ENCODE measurements around the gene FAHD1. TPM values are rescaled to one million over a fixed set of nuclear protein-coding genes. Genes with fewer than 3 reads are reported as not detected.

FAHD1 gene
- total and polyA plus RNA-seq, 5 donors from 2014 or later, result 4.5 to 25.8 (median 19.5) TPM

- peaks cover 0 to 2% (median 0%) of the 10 kb centered on the region in 4 donors for H3K4me1 Mint-ChIP-seq
- Histone ChIP-seq H3K27me3 (ENCODE audit: control insufficient read depth, insufficient read depth, low read length) (no peaks in the 10 kb centered on the region), H3K36me3 (ENCODE audit: control insufficient read depth, insufficient read depth, low read length) (no peaks in the 10 kb centered on the region), H3K4me3 (ENCODE audit: low read depth, low read length) (no peak overlapping the region), H3K27ac (ENCODE audit: insufficient read depth, low read length, poor library complexity, severe bottlenecking) (no peak overlapping the region), H3K9me3 (ENCODE audit: control insufficient read depth in 2 of 2, low read length in 2 of 2) (peaks cover 3 to 15% of the 10 kb centered on the region in 2 experiments), H3K4me1 (ENCODE audit: control insufficient read depth, insufficient read depth, low read length, poor library complexity, severe bottlenecking) (no peaks in the 10 kb centered on the region)
- ATAC-seq (ENCODE audit: low read depth in 2 of 2) (no peak), DNase-seq (no peak)
- H3K36me3 Mint-ChIP-seq, result peaks cover 6% of the 10 kb centered on the region
- H3K9me3 Mint-ChIP-seq, result peaks cover 0 to 17% (median 2%) of the 10 kb centered on the region in 7 donors
- peak overlapping the region in 1 of 3 donors; percentile 5 for H3K27ac Mint-ChIP-seq
- no peaks in the 10 kb centered on the region for H3K27me3 Mint-ChIP-seq
- H3K4me3 Mint-ChIP-seq, result no peak overlapping the region
These were observed 26.3 kb upstream of the FAHD1 start for GRCh38 chr16:1800701-1801100.

- H3K27ac ChIP-seq (ENCODE audit: insufficient read depth, low read length, poor library complexity, severe bottlenecking), result no peak overlapping the region
- no peak for ATAC-seq (ENCODE audit: low read depth in 2 of 2)
- DNase-seq, result no peak
- H3K9me3 Mint-ChIP-seq, result no peaks in the 10 kb centered on the region
- no peaks in the 10 kb centered on the region for H3K4me1 ChIP-seq (ENCODE audit: control insufficient read depth, insufficient read depth, low read length, poor library complexity, severe bottlenecking)
- H3K36me3 Mint-ChIP-seq, result peaks cover 14% of the 10 kb centered on the region
- H3K27me3 Mint-ChIP-seq, result no peaks in the 10 kb centered on the region
- no peak overlapping the region for H3K4me3 ChIP-seq (ENCODE audit: low read depth, low read length)
- H3K9me3 ChIP-seq (ENCODE audit: control insufficient read depth in 2 of 2, low read length in 2 of 2), result no peaks in the 10 kb centered on the region
- H3K36me3 ChIP-seq (ENCODE audit: control insufficient read depth, insufficient read depth, low read length), result peaks cover 20% of the 10 kb centered on the region
- no peak overlapping the region for H3K4me3 Mint-ChIP-seq
- no peak overlapping the region for H3K27ac Mint-ChIP-seq
- no peaks in the 10 kb centered on the region for H3K4me1 Mint-ChIP-seq
- no peaks in the 10 kb centered on the region for H3K27me3 ChIP-seq (ENCODE audit: control insufficient read depth, insufficient read depth, low read length)
These were observed 19.4 kb upstream of the FAHD1 start for GRCh38 chr16:1807626-1808025.

DNA sequence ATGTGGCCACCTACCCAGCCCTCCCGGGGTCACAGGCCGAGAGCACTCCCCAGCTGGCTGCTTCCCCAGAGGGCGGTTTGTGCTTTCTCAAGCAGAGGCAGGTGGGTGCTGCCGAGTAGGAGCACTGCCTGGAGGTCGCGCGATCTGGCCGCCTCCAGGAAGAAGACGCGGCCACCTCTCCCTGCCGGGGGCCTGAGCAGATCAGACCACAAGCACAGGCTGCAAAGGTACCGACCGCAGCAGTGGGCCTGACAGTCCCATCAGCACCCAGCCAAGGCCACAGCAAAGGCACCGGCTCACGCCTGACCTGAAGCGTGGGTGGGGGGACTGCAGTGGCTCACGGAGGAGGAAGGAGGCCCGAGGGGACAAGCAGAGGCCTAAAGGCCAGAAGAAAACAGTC lies 18.3 kb upstream of the FAHD1 start:
- H3K4me3 Mint-ChIP-seq, result no peak overlapping the region
- ATAC-seq (ENCODE audit: low read depth in 2 of 2), result no peak
- H3K36me3 Mint-ChIP-seq, result peaks cover 21% of the 10 kb centered on the region

DNA sequence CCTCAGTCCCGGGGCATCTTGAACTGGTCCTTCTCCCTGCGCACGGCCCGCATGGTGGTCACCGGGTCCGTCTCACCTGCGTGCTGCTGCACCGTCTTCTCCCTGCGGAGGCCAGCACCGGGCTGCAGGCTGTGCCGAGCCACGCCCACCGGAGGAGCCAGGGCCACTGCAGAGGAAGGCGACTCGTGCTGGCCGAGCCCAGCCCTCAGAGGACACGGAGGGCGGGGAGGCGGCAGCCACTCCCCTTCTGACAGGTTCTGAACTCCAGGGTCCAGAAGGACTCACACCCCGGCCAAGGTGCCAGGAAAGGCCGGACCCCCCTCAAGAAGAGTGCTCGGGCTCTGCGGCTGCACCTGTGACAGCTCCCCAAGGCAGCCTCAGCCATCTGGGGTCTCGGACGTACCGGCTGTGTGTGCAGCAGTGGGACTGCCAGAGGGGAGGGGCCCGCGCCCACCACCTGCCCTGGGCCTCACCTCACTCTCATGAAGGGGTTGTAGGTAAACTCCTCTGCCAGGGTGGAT lies 17.7 kb upstream of the FAHD1 start:
- H3K4me3 ChIP-seq (ENCODE audit: low read depth, low read length), result no peak overlapping the region
- H3K27me3 Mint-ChIP-seq, result no peaks in the 10 kb centered on the region
- no peaks in the 10 kb centered on the region for H3K27me3 ChIP-seq (ENCODE audit: control insufficient read depth, insufficient read depth, low read length)
- no peak overlapping the region for H3K27ac ChIP-seq (ENCODE audit: insufficient read depth, low read length, poor library complexity, severe bottlenecking)
- peaks cover 0 to 9% (median 6%) of the 10 kb centered on the region in 4 donors for H3K4me1 Mint-ChIP-seq
- no peak for DNase-seq
- H3K36me3 ChIP-seq (ENCODE audit: control insufficient read depth, insufficient read depth, low read length), result peaks cover 30% of the 10 kb centered on the region
- no peak overlapping the region for H3K27ac Mint-ChIP-seq
- no peaks in the 10 kb centered on the region for H3K9me3 ChIP-seq (ENCODE audit: control insufficient read depth in 2 of 2, low read length in 2 of 2)
- no peaks in the 10 kb centered on the region for H3K9me3 Mint-ChIP-seq
- no peaks in the 10 kb centered on the region for H3K4me1 ChIP-seq (ENCODE audit: control insufficient read depth, insufficient read depth, low read length, poor library complexity, severe bottlenecking)
- H3K4me3 Mint-ChIP-seq, result no peak overlapping the region
- ATAC-seq (ENCODE audit: low read depth in 2 of 2), result no peak
- H3K36me3 Mint-ChIP-seq, result peaks cover 24% of the 10 kb centered on the region

More for the DNA sequence above, 18.3 kb upstream of the FAHD1 start:
- Histone ChIP-seq H3K4me3 (ENCODE audit: low read depth, low read length) (no peak overlapping the region), H3K27ac (ENCODE audit: insufficient read depth, low read length, poor library complexity, severe bottlenecking) (no peak overlapping the region), H3K36me3 (ENCODE audit: control insufficient read depth, insufficient read depth, low read length) (peaks cover 27% of the 10 kb centered on the region), H3K27me3 (ENCODE audit: control insufficient read depth, insufficient read depth, low read length) (no peaks in the 10 kb centered on the region), H3K9me3 (ENCODE audit: control insufficient read depth in 2 of 2, low read length in 2 of 2) (no peaks in the 10 kb centered on the region), H3K4me1 (ENCODE audit: control insufficient read depth, insufficient read depth, low read length, poor library complexity, severe bottlenecking) (no peaks in the 10 kb centered on the region)
- peaks cover 0 to 9% (median 6%) of the 10 kb centered on the region in 4 donors for H3K4me1 Mint-ChIP-seq
- H3K27me3 Mint-ChIP-seq, result no peaks in the 10 kb centered on the region
- no peaks in the 10 kb centered on the region for H3K9me3 Mint-ChIP-seq
- no peak for DNase-seq
- H3K27ac Mint-ChIP-seq, result no peak overlapping the region

DNA sequence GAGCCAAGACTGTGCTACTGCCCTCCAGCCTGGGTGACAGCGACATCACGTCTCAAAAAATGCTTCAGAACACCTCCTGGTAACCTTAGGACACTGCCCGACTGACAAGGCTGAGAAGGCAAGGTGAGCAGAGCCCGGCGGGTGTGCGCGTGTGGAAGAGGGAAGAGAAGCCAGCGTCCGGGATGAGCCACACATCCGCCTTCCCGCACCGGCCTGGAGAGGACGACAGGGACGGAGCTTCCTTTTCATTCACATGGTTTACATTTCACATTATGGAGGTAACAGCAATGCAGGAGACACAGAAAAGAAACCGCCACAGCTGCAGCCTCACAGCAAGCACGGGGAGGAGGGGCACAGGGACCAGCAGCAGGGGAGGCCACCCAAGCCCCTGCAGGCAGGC lies 16.9 kb upstream of the FAHD1 start:
- no peak for ATAC-seq (ENCODE audit: low read depth in 2 of 2)
- H3K36me3 ChIP-seq (ENCODE audit: control insufficient read depth, insufficient read depth, low read length), result peaks cover 34% of the 10 kb centered on the region
- H3K27me3 Mint-ChIP-seq, result no peaks in the 10 kb centered on the region
- H3K4me1 Mint-ChIP-seq, result peaks cover 0 to 9% (median 6%) of the 10 kb centered on the region in 4 donors
- no peaks in the 10 kb centered on the region for H3K9me3 ChIP-seq (ENCODE audit: control insufficient read depth in 2 of 2, low read length in 2 of 2)
- no peaks in the 10 kb centered on the region for H3K27me3 ChIP-seq (ENCODE audit: control insufficient read depth, insufficient read depth, low read length)
- no peaks in the 10 kb centered on the region for H3K9me3 Mint-ChIP-seq
- H3K27ac Mint-ChIP-seq, result no peak overlapping the region
- no peaks in the 10 kb centered on the region for H3K4me1 ChIP-seq (ENCODE audit: control insufficient read depth, insufficient read depth, low read length, poor library complexity, severe bottlenecking)
- no peak for DNase-seq
- H3K36me3 Mint-ChIP-seq, result peaks cover 27% of the 10 kb centered on the region
- H3K4me3 Mint-ChIP-seq, result no peak overlapping the region
- H3K4me3 ChIP-seq (ENCODE audit: low read depth, low read length), result no peak overlapping the region
- H3K27ac ChIP-seq (ENCODE audit: insufficient read depth, low read length, poor library complexity, severe bottlenecking), result no peak overlapping the region

DNA sequence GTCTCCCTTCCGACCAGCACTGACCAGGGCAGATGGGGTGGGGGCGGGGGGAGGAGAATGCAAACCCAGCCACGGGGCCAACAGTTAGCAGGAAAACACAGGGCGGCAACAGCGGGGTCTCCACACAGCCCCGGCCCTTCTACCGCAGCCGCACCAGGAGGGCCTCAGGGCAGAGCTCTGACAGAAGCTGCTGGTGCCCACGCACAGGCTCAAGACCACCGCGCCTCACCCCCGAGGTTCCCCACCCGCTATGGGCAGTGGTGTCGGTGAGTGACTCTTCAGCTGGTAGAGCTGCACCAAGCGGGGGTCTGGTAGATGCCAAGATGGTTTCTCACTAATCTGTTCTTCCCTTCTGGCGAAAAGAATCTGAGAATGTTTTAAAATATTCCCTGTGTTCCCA lies 16.5 kb upstream of the FAHD1 start:
- Histone ChIP-seq H3K4me3 (ENCODE audit: low read depth, low read length) (no peak overlapping the region), H3K27me3 (ENCODE audit: control insufficient read depth, insufficient read depth, low read length) (no peaks in the 10 kb centered on the region), H3K9me3 (ENCODE audit: control insufficient read depth in 2 of 2, low read length in 2 of 2) (no peaks in the 10 kb centered on the region), H3K27ac (ENCODE audit: insufficient read depth, low read length, poor library complexity, severe bottlenecking) (no peak overlapping the region), H3K4me1 (ENCODE audit: control insufficient read depth, insufficient read depth, low read length, poor library complexity, severe bottlenecking) (no peaks in the 10 kb centered on the region), H3K36me3 (ENCODE audit: control insufficient read depth, insufficient read depth, low read length) (peaks cover 38% of the 10 kb centered on the region)
- Mint-ChIP-seq H3K27me3 (no peaks in the 10 kb centered on the region), H3K4me1 (peaks cover 0 to 9% (median 7%) of the 10 kb centered on the region in 4 donors), H3K36me3 (peaks cover 30% of the 10 kb centered on the region), H3K9me3 (no peaks in the 10 kb centered on the region), H3K27ac (no peak overlapping the region), H3K4me3 (no peak overlapping the region)
- ATAC-seq (ENCODE audit: low read depth in 2 of 2) (no peak), DNase-seq (no peak)

- Histone ChIP-seq H3K4me3 (ENCODE audit: low read depth, low read length) (no peak overlapping the region), H3K36me3 (ENCODE audit: control insufficient read depth, insufficient read depth, low read length) (peaks cover 47% of the 10 kb centered on the region), H3K27ac (ENCODE audit: insufficient read depth, low read length, poor library complexity, severe bottlenecking) (no peak overlapping the region), H3K27me3 (ENCODE audit: control insufficient read depth, insufficient read depth, low read length) (no peaks in the 10 kb centered on the region), H3K9me3 (ENCODE audit: control insufficient read depth in 2 of 2, low read length in 2 of 2) (no peaks in the 10 kb centered on the region), H3K4me1 (ENCODE audit: control insufficient read depth, insufficient read depth, low read length, poor library complexity, severe bottlenecking) (no peaks in the 10 kb centered on the region)
- Mint-ChIP-seq H3K27me3 (no peaks in the 10 kb centered on the region), H3K36me3 (peaks cover 19% of the 10 kb centered on the region), H3K4me3 (no peak overlapping the region), H3K9me3 (no peaks in the 10 kb centered on the region), H3K4me1 (peaks cover 0 to 9% (median 7%) of the 10 kb centered on the region in 4 donors), H3K27ac (peak overlapping the region in 1 of 3 donors; percentile 67)
- peak; percentile 78 to 79 for ATAC-seq (ENCODE audit: low read depth in 2 of 2)
- DNase-seq, result peak in 2 of 3 donors; percentile 36 to 59
These were observed 14.3 kb upstream of the FAHD1 start for GRCh38 chr16:1812732-1813163.

DNA sequence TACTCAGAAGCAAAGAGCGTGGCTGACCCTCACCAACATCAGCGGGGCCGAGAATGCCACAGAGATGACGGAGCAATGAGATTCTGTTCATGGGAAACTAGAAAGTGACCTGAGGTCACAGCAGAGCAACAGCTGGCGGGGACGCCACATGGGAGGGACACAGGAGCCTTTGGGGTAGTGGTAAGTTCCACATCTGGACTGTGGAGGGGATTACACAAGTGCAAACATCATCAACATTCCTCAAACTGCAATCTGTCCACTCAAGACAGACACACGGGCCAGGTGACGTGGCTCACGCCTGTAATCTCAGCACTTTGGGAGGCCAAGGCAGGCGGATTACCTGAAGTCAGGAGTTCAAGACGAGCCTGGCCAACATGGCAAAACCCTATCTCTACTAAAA lies 11.5 kb upstream of the FAHD1 start:
- no peaks in the 10 kb centered on the region for H3K27me3 ChIP-seq (ENCODE audit: control insufficient read depth, insufficient read depth, low read length)
- no peaks in the 10 kb centered on the region for H3K4me1 ChIP-seq (ENCODE audit: control insufficient read depth, insufficient read depth, low read length, poor library complexity, severe bottlenecking)
- H3K36me3 ChIP-seq (ENCODE audit: control insufficient read depth, insufficient read depth, low read length), result peaks cover 37% of the 10 kb centered on the region
- H3K4me3 ChIP-seq (ENCODE audit: low read depth, low read length), result no peak overlapping the region
- H3K27ac ChIP-seq (ENCODE audit: insufficient read depth, low read length, poor library complexity, severe bottlenecking), result no peak overlapping the region
- ATAC-seq (ENCODE audit: low read depth in 2 of 2) (no peak), DNase-seq (no peak)
- no peaks in the 10 kb centered on the region for H3K9me3 ChIP-seq (ENCODE audit: control insufficient read depth in 2 of 2, low read length in 2 of 2)
- Mint-ChIP-seq H3K27ac (peak overlapping the region in 2 of 3 donors; percentile 39 to 50), H3K27me3 (no peaks in the 10 kb centered on the region), H3K36me3 (peaks cover 19% of the 10 kb centered on the region), H3K4me3 (peak overlapping the region in 1 of 4 donors; percentile 28), H3K9me3 (no peaks in the 10 kb centered on the region), H3K4me1 (peaks cover 0 to 9% (median 7%) of the 10 kb centered on the region in 4 donors)

Data from CD4-positive, CD25-positive, alpha-beta regulatory T cell (primary cell).